ENCODE results near the gene INPP4B.

The INPP4B gene

GRCh38 chr4:142875117-142875516, 29.0 kb upstream of the INPP4B start:
- no peak overlapping the region for H3K4me2 ChIP-seq (ENCODE audit: low read length)
- H3K36me3 ChIP-seq (ENCODE audit: insufficient read depth, low read length) = no peaks in the 10 kb centered on the region
- no peaks in the 10 kb centered on the region for H3K9me2 ChIP-seq (ENCODE audit: low read depth, low read length)
- no peaks in the 10 kb centered on the region for H3K9me3 ChIP-seq (ENCODE audit: low read length)
- H3K4me1 ChIP-seq (ENCODE audit: insufficient read depth, low read length, severe bottlenecking) = no peaks in the 10 kb centered on the region
- H3K4me3 ChIP-seq (ENCODE audit: low read depth, low read length, poor library complexity, severe bottlenecking) = no peak overlapping the region
- H3K27ac ChIP-seq (ENCODE audit: low read depth, low read length, poor library complexity, severe bottlenecking) = no peak overlapping the region
- no peak overlapping the region for H3K9ac ChIP-seq (ENCODE audit: low read length)
- H4K20me1 ChIP-seq (ENCODE audit: insufficient read depth, low read length) = no peaks in the 10 kb centered on the region
- no peaks in the 10 kb centered on the region for H3F3A ChIP-seq (ENCODE audit: insufficient read depth, low read length)
- TF ChIP-seq EZH2 (IDR thresholded peaks at IDR 0.05; ENCODE audit: borderline replicate concordance, low read length) = no peak
- no peak overlapping the region for H2AFZ ChIP-seq (ENCODE audit: low read length)
- H3K27me3 ChIP-seq (ENCODE audit: insufficient read depth, low read length) = no peaks in the 10 kb centered on the region
- H3K79me2 ChIP-seq (ENCODE audit: insufficient read depth, low read length) = no peaks in the 10 kb centered on the region

- Histone ChIP-seq H3K9me2 (ENCODE audit: low read depth, low read length) (no peaks in the 10 kb centered on the region), H3K9ac (ENCODE audit: low read length) (no peak overlapping the region), H3K27ac (ENCODE audit: low read depth, low read length, poor library complexity, severe bottlenecking) (no peak overlapping the region), H3K4me1 (ENCODE audit: insufficient read depth, low read length, severe bottlenecking) (no peaks in the 10 kb centered on the region), H3K36me3 (ENCODE audit: insufficient read depth, low read length) (no peaks in the 10 kb centered on the region), H4K20me1 (ENCODE audit: insufficient read depth, low read length) (no peaks in the 10 kb centered on the region), H2AFZ (ENCODE audit: low read length) (no peak overlapping the region), H3K9me3 (ENCODE audit: low read length) (no peaks in the 10 kb centered on the region), H3K27me3 (ENCODE audit: insufficient read depth, low read length) (no peaks in the 10 kb centered on the region), H3K4me3 (ENCODE audit: low read depth, low read length, poor library complexity, severe bottlenecking) (no peak overlapping the region), H3F3A (ENCODE audit: insufficient read depth, low read length) (no peaks in the 10 kb centered on the region), H3K4me2 (ENCODE audit: low read length) (no peak overlapping the region), H3K79me2 (ENCODE audit: insufficient read depth, low read length) (no peaks in the 10 kb centered on the region)
- TF ChIP-seq EZH2 (IDR thresholded peaks at IDR 0.05; ENCODE audit: borderline replicate concordance, low read length) (no peak), CTCF (IDR thresholded peaks at IDR 0.05; ENCODE audit: low read length) (no peak)
These were observed 28.6 kb upstream of the INPP4B start for GRCh38 chr4:142874684-142875083.

- no peaks in the 10 kb centered on the region for H3F3A ChIP-seq (ENCODE audit: insufficient read depth, low read length)
- no peak overlapping the region for H3K4me3 ChIP-seq (ENCODE audit: low read depth, low read length, poor library complexity, severe bottlenecking)
- no peaks in the 10 kb centered on the region for H3K79me2 ChIP-seq (ENCODE audit: insufficient read depth, low read length)
- no peak overlapping the region for H3K4me2 ChIP-seq (ENCODE audit: low read length)
- H3K9me3 ChIP-seq (ENCODE audit: low read length) = no peaks in the 10 kb centered on the region
- H3K36me3 ChIP-seq (ENCODE audit: insufficient read depth, low read length) = no peaks in the 10 kb centered on the region
- no peak overlapping the region for H3K9ac ChIP-seq (ENCODE audit: low read length)
- H3K27ac ChIP-seq (ENCODE audit: low read depth, low read length, poor library complexity, severe bottlenecking) = no peak overlapping the region
- no peaks in the 10 kb centered on the region for H4K20me1 ChIP-seq (ENCODE audit: insufficient read depth, low read length)
- no peaks in the 10 kb centered on the region for H3K27me3 ChIP-seq (ENCODE audit: insufficient read depth, low read length)
- H3K9me2 ChIP-seq (ENCODE audit: low read depth, low read length) = no peaks in the 10 kb centered on the region
- H2AFZ ChIP-seq (ENCODE audit: low read length) = no peak overlapping the region
- no peak for TF ChIP-seq CTCF (IDR thresholded peaks at IDR 0.05; ENCODE audit: low read length)
- TF ChIP-seq EZH2 (IDR thresholded peaks at IDR 0.05; ENCODE audit: borderline replicate concordance, low read length) = no peak
- H3K4me1 ChIP-seq (ENCODE audit: insufficient read depth, low read length, severe bottlenecking) = no peaks in the 10 kb centered on the region
These were observed 20.6 kb upstream of the INPP4B start for GRCh38 chr4:142866685-142867084.

- no peaks in the 10 kb centered on the region for H4K20me1 ChIP-seq (ENCODE audit: insufficient read depth, low read length)
- no peak overlapping the region for H3K27ac ChIP-seq (ENCODE audit: low read depth, low read length, poor library complexity, severe bottlenecking)
- H3K79me2 ChIP-seq (ENCODE audit: insufficient read depth, low read length) = no peaks in the 10 kb centered on the region
- no peak overlapping the region for H3K9ac ChIP-seq (ENCODE audit: low read length)
- H2AFZ ChIP-seq (ENCODE audit: low read length) = no peak overlapping the region
- no peaks in the 10 kb centered on the region for H3K4me1 ChIP-seq (ENCODE audit: insufficient read depth, low read length, severe bottlenecking)
- no peaks in the 10 kb centered on the region for H3K27me3 ChIP-seq (ENCODE audit: insufficient read depth, low read length)
- H3K4me2 ChIP-seq (ENCODE audit: low read length) = no peak overlapping the region
- H3F3A ChIP-seq (ENCODE audit: insufficient read depth, low read length) = no peaks in the 10 kb centered on the region
- H3K9me3 ChIP-seq (ENCODE audit: low read length) = no peaks in the 10 kb centered on the region
- TF ChIP-seq EZH2 (IDR thresholded peaks at IDR 0.05; ENCODE audit: borderline replicate concordance, low read length) (no peak), CTCF (IDR thresholded peaks at IDR 0.05; ENCODE audit: low read length) (no peak)
- H3K9me2 ChIP-seq (ENCODE audit: low read depth, low read length) = no peaks in the 10 kb centered on the region
- H3K36me3 ChIP-seq (ENCODE audit: insufficient read depth, low read length) = no peaks in the 10 kb centered on the region
- H3K4me3 ChIP-seq (ENCODE audit: low read depth, low read length, poor library complexity, severe bottlenecking) = no peak overlapping the region
These were observed 15.2 kb upstream of the INPP4B start for GRCh38 chr4:142861351-142861750.
